HTR-8/SVneo (cell line): Measurements from ENCODE around the gene RPL3.
A peak's percentile ranks its signal among the peaks of the same experiment; 100 is the strongest.

Source experiments
- DNase-seq: peaks from one replicate; pipeline ENCODE4 v3.0.0; 2011; ENCODE audit warnings: low spot score, mixed read lengths; ENCODE audit not compliant: insufficient read length
- FAIRE-seq: peaks from 2 replicates; lab custom pipeline; 2011; peaks lifted over from hg19 to GRCh38; lab: Jason Lieb, UNC

Gene RPL3

GRCh38 chr22:39302431-39302960 is 16.9 kb downstream of the RPL3 start:
- no peak for DNase-seq
- no peak for FAIRE-seq

- no peak for FAIRE-seq
- DNase-seq, result no peak
Measured at GRCh38 chr22:39301926-39302325, 17.5 kb downstream of the RPL3 start.

- no peak for DNase-seq
- no peak for FAIRE-seq
Measured at GRCh38 chr22:39301108-39301507, 18.3 kb downstream of the RPL3 start.

GRCh38 chr22:39300186-39300830 is 19.1 kb downstream of the RPL3 start:
- DNase-seq (no peak), FAIRE-seq (no peak)

- no peak for DNase-seq
- no peak for FAIRE-seq
Measured at GRCh38 chr22:39299829-39300178, 19.6 kb downstream of the RPL3 start.

- no peak for DNase-seq
Measured at GRCh38 chr22:39298241-39298987, 21.0 kb downstream of the RPL3 start.

GRCh38 chr22:39297490-39298240 is 21.8 kb downstream of the RPL3 start:
- DNase-seq, result no peak
- FAIRE-seq, result no peak

More at GRCh38 chr22:39298241-39298987, 21.0 kb downstream of the RPL3 start:
- no peak for FAIRE-seq

- FAIRE-seq (no peak), DNase-seq (no peak)
Measured at GRCh38 chr22:39296981-39297489, 22.4 kb downstream of the RPL3 start.

GRCh38 chr22:39296535-39296934 is 22.9 kb downstream of the RPL3 start:
- FAIRE-seq, result no peak

GRCh38 chr22:39294571-39295468 is 24.6 kb downstream of the RPL3 start:
- no peak for DNase-seq
- FAIRE-seq, result no peak

More at GRCh38 chr22:39296535-39296934, 22.9 kb downstream of the RPL3 start:
- DNase-seq, result no peak

- FAIRE-seq, result no peak
- no peak for DNase-seq
Measured at GRCh38 chr22:39293766-39294368, 25.6 kb downstream of the RPL3 start.

- FAIRE-seq, result peak; percentile 92
- peak; percentile 84 for DNase-seq
Measured at GRCh38 chr22:39292561-39293074, 26.8 kb downstream of the RPL3 start.

- DNase-seq, result no peak
- no peak for FAIRE-seq
Measured at GRCh38 chr22:39292031-39292462, 27.4 kb downstream of the RPL3 start.

GRCh38 chr22:39291523-39291922 is 27.9 kb downstream of the RPL3 start:
- DNase-seq, result no peak
- no peak for FAIRE-seq

GRCh38 chr22:39290724-39291161 is 28.7 kb downstream of the RPL3 start:
- no peak for DNase-seq
- peak; percentile 23 for FAIRE-seq

- no peak for DNase-seq
- no peak for FAIRE-seq
Measured at GRCh38 chr22:39289975-39290720, 29.3 kb downstream of the RPL3 start.

GRCh38 chr22:39289533-39289932 is 29.9 kb downstream of the RPL3 start:
- no peak for DNase-seq

More at GRCh38 chr22:39289533-39289932, 29.9 kb downstream of the RPL3 start:
- FAIRE-seq, result no peak
